HL-60 (cell line): ENCODE results near the gene OR5P2.
"Not testable (repeated sequence)": the region's sequence is repeated elsewhere in the genome, so short reads cannot be mapped to it uniquely, and the experiment has no call there.

Source experiments
- DNase-seq, 2 experiments: peaks; one replicate each; pipeline ENCODE4 v3.0.0-alpha.2; 2010 to 2020; ENCODE audit warnings: low read depth in 1 of 2, low spot score in 1 of 2
- H3K27ac ChIP-seq: fragments of 250-450 bp; sonication (Bioruptor Pico); replicated peaks from 2 replicates; pipeline ENCODE4 v1.5.1; 2020; ENCODE audit warnings: mild to moderate bottlenecking, moderate library complexity
- H3K27me3 ChIP-seq: fragments of 250-450 bp; sonication (Bioruptor Pico); 2 replicates; pipeline ENCODE4 v1.5.1; 2021; ENCODE audit warnings: mild to moderate bottlenecking, moderate library complexity; ENCODE audit not compliant: insufficient read depth, poor library complexity, severe bottlenecking
- H3K4me3 ChIP-seq: replicated peaks from 2 replicates; pipeline ENCODE4 v1.5.1; 2011; ENCODE audit warnings: mild to moderate bottlenecking, control low read depth, low read length; ENCODE audit not compliant: insufficient read depth
- GABPA ChIP-seq: IDR thresholded peaks from 2 replicates; pipeline ENCODE4 v1.6.1; 2012; ENCODE audit warnings: low read depth
- POLR2AphosphoS5 ChIP-seq: IDR thresholded peaks from 2 replicates; pipeline ENCODE4 v1.6.1; 2012; ENCODE audit warnings: low read depth
- SPI1 ChIP-seq: IDR thresholded peaks from 2 replicates; pipeline ENCODE4 v1.6.1; 2012; ENCODE audit warnings: low read depth, mild to moderate bottlenecking, borderline replicate concordance
- TF ChIP-seq, protein P1 (sequence below): IDR thresholded peaks from 2 replicates; pipeline ENCODE4 v1.6.1; 2012; ENCODE audit warnings: low read depth; ENCODE audit not compliant: insufficient replicate concordance
- TF ChIP-seq, protein P2 (sequence below): IDR thresholded peaks from one replicate; pipeline ENCODE4 v1.5.1; 2011; ENCODE audit warnings: low read length, control low read depth, inconsistent platforms; ENCODE audit not compliant: insufficient read depth

Gene OR5P2

DNA sequence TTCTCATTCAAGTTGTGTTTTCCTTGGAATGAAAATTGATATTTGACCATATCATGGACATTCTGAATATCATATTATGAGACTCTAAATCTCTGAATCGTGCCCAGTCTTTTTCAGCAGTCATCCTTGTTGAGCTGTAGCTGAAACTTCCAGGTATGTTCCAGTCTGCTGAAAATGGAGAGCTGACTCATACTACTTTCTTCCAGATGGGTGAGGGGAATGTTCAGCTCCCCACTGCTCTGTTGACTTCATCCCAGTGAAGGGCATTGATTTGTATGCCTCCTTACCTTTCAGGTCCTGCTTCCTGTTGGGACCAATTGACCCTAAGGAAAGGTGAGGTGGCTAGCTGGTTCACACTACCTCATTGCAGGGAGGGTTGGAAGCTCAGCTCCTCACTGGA lies 3.5 kb downstream of the OR5P2 start:
- Histone ChIP-seq H3K4me3 (no peak overlapping the region), H3K27me3 (no peaks in the 10 kb centered on the region), H3K27ac (no peak overlapping the region)
- no peak for TF ChIP-seq POLR2AphosphoS5
- TF ChIP-seq GABPA, result no peak
- TF ChIP-seq, protein P1, sequence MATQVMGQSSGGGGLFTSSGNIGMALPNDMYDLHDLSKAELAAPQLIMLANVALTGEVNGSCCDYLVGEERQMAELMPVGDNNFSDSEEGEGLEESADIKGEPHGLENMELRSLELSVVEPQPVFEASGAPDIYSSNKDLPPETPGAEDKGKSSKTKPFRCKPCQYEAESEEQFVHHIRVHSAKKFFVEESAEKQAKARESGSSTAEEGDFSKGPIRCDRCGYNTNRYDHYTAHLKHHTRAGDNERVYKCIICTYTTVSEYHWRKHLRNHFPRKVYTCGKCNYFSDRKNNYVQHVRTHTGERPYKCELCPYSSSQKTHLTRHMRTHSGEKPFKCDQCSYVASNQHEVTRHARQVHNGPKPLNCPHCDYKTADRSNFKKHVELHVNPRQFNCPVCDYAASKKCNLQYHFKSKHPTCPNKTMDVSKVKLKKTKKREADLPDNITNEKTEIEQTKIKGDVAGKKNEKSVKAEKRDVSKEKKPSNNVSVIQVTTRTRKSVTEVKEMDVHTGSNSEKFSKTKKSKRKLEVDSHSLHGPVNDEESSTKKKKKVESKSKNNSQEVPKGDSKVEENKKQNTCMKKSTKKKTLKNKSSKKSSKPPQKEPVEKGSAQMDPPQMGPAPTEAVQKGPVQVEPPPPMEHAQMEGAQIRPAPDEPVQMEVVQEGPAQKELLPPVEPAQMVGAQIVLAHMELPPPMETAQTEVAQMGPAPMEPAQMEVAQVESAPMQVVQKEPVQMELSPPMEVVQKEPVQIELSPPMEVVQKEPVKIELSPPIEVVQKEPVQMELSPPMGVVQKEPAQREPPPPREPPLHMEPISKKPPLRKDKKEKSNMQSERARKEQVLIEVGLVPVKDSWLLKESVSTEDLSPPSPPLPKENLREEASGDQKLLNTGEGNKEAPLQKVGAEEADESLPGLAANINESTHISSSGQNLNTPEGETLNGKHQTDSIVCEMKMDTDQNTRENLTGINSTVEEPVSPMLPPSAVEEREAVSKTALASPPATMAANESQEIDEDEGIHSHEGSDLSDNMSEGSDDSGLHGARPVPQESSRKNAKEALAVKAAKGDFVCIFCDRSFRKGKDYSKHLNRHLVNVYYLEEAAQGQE, result no peak
- TF ChIP-seq, protein P2, sequence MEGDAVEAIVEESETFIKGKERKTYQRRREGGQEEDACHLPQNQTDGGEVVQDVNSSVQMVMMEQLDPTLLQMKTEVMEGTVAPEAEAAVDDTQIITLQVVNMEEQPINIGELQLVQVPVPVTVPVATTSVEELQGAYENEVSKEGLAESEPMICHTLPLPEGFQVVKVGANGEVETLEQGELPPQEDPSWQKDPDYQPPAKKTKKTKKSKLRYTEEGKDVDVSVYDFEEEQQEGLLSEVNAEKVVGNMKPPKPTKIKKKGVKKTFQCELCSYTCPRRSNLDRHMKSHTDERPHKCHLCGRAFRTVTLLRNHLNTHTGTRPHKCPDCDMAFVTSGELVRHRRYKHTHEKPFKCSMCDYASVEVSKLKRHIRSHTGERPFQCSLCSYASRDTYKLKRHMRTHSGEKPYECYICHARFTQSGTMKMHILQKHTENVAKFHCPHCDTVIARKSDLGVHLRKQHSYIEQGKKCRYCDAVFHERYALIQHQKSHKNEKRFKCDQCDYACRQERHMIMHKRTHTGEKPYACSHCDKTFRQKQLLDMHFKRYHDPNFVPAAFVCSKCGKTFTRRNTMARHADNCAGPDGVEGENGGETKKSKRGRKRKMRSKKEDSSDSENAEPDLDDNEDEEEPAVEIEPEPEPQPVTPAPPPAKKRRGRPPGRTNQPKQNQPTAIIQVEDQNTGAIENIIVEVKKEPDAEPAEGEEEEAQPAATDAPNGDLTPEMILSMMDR, result no peak
- no peak for TF ChIP-seq SPI1
- no peak for DNase-seq

DNA sequence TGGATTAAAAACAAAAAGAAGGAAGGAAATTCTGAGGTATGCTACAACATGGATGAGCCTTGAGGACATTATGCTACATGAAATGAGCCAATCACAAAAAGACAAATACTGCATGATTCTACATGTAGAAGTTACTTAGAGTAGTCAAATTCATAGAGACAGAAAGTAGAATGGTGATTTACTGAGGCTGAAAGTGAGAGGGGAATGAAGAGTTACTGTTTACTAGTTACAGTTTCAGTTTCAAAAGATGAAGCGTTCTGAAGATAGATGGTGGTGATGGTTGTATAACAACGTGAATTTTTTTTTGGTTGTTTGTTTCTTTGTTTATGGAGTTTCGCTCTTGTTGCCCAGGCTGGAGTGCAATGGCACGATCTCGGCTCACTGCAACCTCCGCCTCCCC lies 9.5 kb downstream of the OR5P2 start:
- TF ChIP-seq, protein P2, result no peak
- TF ChIP-seq, protein P1, result no peak
- peaks cover 3% of the 10 kb centered on the region for H3K27me3 ChIP-seq
- no peak for DNase-seq
- no peak overlapping the region for H3K27ac ChIP-seq
- no peak overlapping the region for H3K4me3 ChIP-seq

DNA sequence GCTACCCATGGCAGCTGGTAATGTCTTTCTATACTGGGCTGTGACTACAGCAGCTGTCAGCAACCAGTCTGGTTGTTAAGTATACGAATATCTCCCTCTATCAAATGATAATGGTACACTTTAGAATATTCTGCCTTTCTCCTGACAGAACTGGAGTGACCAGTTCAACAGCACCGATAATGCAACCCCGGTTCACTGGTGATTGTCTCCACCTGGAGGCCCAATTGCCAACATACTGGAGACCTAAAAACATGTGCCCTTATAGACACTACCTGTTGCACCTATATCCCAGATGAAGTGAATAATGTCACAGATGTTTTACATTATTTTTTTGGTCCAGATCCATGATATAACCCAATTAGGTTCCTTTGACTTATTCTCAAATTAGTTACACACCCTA lies 21.1 kb downstream of the OR5P2 start:
- Histone ChIP-seq H3K27ac (no peak overlapping the region), H3K27me3 (no peaks in the 10 kb centered on the region), H3K4me3 (no peak overlapping the region)
- TF ChIP-seq GABPA (no peak), SPI1 (no peak), POLR2AphosphoS5 (no peak)
- TF ChIP-seq, protein P2, result no peak
- TF ChIP-seq, protein P1, result no peak
- no peak for DNase-seq

DNA sequence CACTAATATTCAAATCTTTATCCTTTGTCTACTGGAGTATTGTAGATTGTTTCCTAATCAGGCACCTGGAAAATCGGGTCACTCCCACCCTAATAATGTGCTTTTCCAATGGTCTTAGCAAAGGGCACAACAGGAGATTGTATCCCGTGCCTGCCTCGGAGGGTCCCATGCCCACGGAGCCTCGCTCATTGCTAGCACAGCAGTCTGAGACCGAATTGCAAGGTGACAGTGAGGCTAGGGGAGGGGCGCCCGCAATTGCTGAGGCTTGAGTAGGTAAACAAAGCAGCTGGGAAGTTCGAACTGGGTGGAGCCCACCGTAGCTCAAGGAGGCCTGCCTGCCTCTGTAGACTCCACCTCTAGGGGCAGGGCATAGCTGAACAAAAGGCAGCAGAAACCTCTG lies 32.4 kb downstream of the OR5P2 start:
- not testable (repeated sequence) for DNase-seq, H3K27ac ChIP-seq, H3K27me3 ChIP-seq, H3K4me3 ChIP-seq
